Measurements from ENCODE around the gene LIFR. TPM values are rescaled to one million over a fixed set of nuclear protein-coding genes. Genes with fewer than 3 reads are reported as not detected.
"Not testable (repeated sequence)": the region's sequence is repeated elsewhere in the genome, so short reads cannot be mapped to it uniquely, and the experiment has no call there.

The LIFR gene
- total RNA-seq, 4 donors from 2014 or later, result 3.1 to 72.9 (median 16.9) TPM

GRCh38 chr5:38601863-38602298, 45.4 kb upstream of the LIFR start:
- H3K27me3 ChIP-seq, result no peaks in the 10 kb centered on the region
- TF ChIP-seq POLR2A (IDR thresholded peaks at IDR 0.05), result no peak
- TF ChIP-seq, protein P1, sequence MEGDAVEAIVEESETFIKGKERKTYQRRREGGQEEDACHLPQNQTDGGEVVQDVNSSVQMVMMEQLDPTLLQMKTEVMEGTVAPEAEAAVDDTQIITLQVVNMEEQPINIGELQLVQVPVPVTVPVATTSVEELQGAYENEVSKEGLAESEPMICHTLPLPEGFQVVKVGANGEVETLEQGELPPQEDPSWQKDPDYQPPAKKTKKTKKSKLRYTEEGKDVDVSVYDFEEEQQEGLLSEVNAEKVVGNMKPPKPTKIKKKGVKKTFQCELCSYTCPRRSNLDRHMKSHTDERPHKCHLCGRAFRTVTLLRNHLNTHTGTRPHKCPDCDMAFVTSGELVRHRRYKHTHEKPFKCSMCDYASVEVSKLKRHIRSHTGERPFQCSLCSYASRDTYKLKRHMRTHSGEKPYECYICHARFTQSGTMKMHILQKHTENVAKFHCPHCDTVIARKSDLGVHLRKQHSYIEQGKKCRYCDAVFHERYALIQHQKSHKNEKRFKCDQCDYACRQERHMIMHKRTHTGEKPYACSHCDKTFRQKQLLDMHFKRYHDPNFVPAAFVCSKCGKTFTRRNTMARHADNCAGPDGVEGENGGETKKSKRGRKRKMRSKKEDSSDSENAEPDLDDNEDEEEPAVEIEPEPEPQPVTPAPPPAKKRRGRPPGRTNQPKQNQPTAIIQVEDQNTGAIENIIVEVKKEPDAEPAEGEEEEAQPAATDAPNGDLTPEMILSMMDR (IDR thresholded peaks at IDR 0.05), result no peak
- H3K9me3 ChIP-seq, result no peaks in the 10 kb centered on the region
- DNase-seq, result no peak
- intact Hi-C loops (cut with DNase I), result no loop called here
- no peaks in the 10 kb centered on the region for H3K36me3 ChIP-seq
- no peak overlapping the region for H3K4me3 ChIP-seq
- WGBS, 2 donors, result 28 to 30% methylated on average over 4 of the region's 4 CpGs
- H3K27ac ChIP-seq, result no peak overlapping the region
- H3K4me1 ChIP-seq, result peaks cover 0 to 10% (median 0%) of the 10 kb centered on the region in 3 donors

DNA sequence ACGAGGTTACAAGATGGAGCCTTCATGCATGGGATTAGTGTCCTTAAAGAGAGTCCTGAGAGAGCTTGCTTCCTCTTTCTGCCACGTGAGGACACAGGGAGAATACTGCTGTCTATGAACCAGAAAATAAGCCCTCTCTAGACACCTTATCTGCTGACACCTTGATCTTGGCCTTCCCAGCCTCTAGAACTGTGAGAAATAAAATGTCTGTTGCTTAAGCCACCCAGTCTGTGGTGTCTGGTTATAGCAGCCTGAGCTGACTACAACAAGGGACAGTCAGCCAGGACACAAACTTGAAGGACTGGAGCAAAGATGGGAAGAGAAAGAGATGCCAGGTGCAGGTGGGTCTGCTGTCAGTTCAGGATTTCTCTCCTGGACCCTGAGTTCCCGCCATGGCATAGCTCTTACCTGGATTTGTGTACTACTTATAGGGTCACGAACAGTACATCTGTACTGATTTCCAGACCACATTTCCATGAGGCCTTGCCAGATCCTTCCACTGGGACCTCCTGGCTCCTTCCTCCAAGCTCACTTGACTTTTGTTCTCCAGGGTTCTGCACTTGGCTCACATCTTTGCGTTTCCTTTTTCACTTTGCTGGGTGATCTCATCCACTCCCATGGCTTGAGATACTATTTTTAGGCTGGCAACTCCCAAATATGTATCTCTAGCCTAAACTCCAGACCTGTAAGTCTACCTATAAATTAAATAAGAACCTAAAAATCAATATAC, 44.9 kb upstream of the LIFR start:
- peak overlapping the region in 2 of 4 donors; percentile 4 to 36 for H3K27ac ChIP-seq
- DNase-seq, result no peak
- no peaks in the 10 kb centered on the region for H3K27me3 ChIP-seq
- H3K4me3 ChIP-seq, result no peak overlapping the region
- H3K36me3 ChIP-seq, result no peaks in the 10 kb centered on the region
- peaks cover 0 to 10% (median 0%) of the 10 kb centered on the region in 3 donors for H3K4me1 ChIP-seq
- 57 to 64% methylated on average over 5 of the region's 5 CpGs for WGBS, 2 donors
- intact Hi-C loops (cut with DNase I), result no loop called here
- no peaks in the 10 kb centered on the region for H3K9me3 ChIP-seq
- TF ChIP-seq, protein P1 (IDR thresholded peaks at IDR 0.05), result no peak
- TF ChIP-seq POLR2A (IDR thresholded peaks at IDR 0.05), result no peak

DNA sequence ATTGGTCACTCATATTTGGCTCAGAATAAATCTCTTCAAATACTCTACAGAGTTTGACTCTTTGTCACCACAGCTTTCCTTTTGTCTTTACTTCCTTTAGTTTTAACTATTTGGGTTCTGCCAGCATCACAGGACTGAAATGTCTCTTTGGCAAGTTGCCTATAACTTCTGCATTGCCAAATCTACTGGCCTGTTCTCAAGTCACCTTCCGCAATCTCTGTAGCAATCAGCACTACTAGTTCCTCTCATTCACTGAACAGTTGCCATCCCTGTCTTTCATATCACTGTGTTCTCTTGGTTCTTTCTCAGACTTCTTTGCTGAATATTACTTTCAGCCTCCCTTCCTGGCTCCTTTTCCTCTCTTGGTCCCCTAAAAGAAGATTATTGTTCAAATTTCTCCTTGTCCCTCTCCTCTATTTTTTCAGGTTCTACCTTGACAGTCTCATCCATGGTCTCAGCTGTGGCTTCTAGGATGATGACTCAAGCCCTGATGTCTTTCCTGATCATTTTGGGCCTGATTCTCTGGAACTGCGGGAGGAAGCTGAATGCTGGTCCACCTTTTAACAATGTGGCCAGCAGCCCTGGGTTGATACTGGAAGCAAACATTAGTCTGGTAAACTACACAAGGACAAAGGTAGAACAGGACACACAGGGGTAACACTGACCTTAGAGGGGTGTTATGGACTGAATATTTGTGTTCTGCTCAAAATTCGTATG, 44.0 kb upstream of the LIFR start:
- intact Hi-C loops (cut with DNase I), result no loop called here
- H3K4me1 ChIP-seq, result peaks cover 0 to 10% (median 0%) of the 10 kb centered on the region in 3 donors
- H3K4me3 ChIP-seq, result no peak overlapping the region
- H3K36me3 ChIP-seq, result no peaks in the 10 kb centered on the region
- no peak for DNase-seq
- H3K9me3 ChIP-seq, result no peaks in the 10 kb centered on the region
- 70 to 75% methylated on average over 2 to 3 of the region's 3 CpGs for WGBS, 2 donors
- no peak overlapping the region for H3K27ac ChIP-seq
- no peaks in the 10 kb centered on the region for H3K27me3 ChIP-seq
- TF ChIP-seq POLR2A (IDR thresholded peaks at IDR 0.05), result no peak
- TF ChIP-seq, protein P1 (IDR thresholded peaks at IDR 0.05), result no peak

- H3K27me3 ChIP-seq; H3K36me3 ChIP-seq; intact Hi-C loops (cut with DNase I); H3K9me3 ChIP-seq; DNase-seq; H3K27ac ChIP-seq; H3K4me3 ChIP-seq; H3K4me1 ChIP-seq: not testable (repeated sequence)
Observed at GRCh38 chr5:38599751-38600150, 43.3 kb upstream of the LIFR start.

- no peaks in the 10 kb centered on the region for H3K9me3 ChIP-seq
- H3K36me3 ChIP-seq, result no peaks in the 10 kb centered on the region
- no peak for DNase-seq
- H3K4me1 ChIP-seq, result peaks cover 0 to 10% (median 0%) of the 10 kb centered on the region in 3 donors
- intact Hi-C loops (cut with DNase I), result no loop called here
- 86 to 87% methylated on average over 2 of the region's 2 CpGs for WGBS, 2 donors
- H3K27me3 ChIP-seq, result no peaks in the 10 kb centered on the region
- H3K4me3 ChIP-seq, result no peak overlapping the region
- H3K27ac ChIP-seq, result no peak overlapping the region
- no peak for TF ChIP-seq POLR2A (IDR thresholded peaks at IDR 0.05)
- TF ChIP-seq, protein P1 (IDR thresholded peaks at IDR 0.05), result no peak
Observed at GRCh38 chr5:38598994-38599617, 42.7 kb upstream of the LIFR start.
